HG03280 (cell line): ENCODE measurements around the gene SAMD3.
"Not testable (repeated sequence)": the region's sequence is repeated elsewhere in the genome, so short reads cannot be mapped to it uniquely, and the experiment has no call there.

Experiments used
- ATAC-seq: cut with Tn5 transposase; IDR thresholded peaks from one replicate; pipeline ENCODE4 v1.9.1; 2021; ENCODE audit warnings: mild to moderate bottlenecking, moderate library complexity; ENCODE audit not compliant: unreplicated experiment

The SAMD3 gene

GRCh38 chr6:130138116-130138908, 84.4 kb downstream of the SAMD3 start:
- ATAC-seq: no peak

- ATAC-seq: no peak
Measured at GRCh38 chr6:130136798-130137197, 86.0 kb downstream of the SAMD3 start.

GRCh38 chr6:130134582-130134981, 88.2 kb downstream of the SAMD3 start:
- ATAC-seq: no peak

- ATAC-seq: peak; percentile 78
Measured at GRCh38 chr6:130132286-130132701, 90.5 kb downstream of the SAMD3 start.

GRCh38 chr6:130129762-130130246, 92.9 kb downstream of the SAMD3 start:
- no peak for ATAC-seq

GRCh38 chr6:130128326-130128725, 94.4 kb downstream of the SAMD3 start:
- ATAC-seq: no peak

- no peak for ATAC-seq
Measured at GRCh38 chr6:130127195-130127594, 95.6 kb downstream of the SAMD3 start.

GRCh38 chr6:130122243-130122642, 100.5 kb downstream of the SAMD3 start:
- no peak for ATAC-seq

- ATAC-seq: no peak
Measured at GRCh38 chr6:130120731-130121130, 102.0 kb downstream of the SAMD3 start.

GRCh38 chr6:130119211-130119610, 103.5 kb downstream of the SAMD3 start:
- no peak for ATAC-seq

- no peak for ATAC-seq
Measured at GRCh38 chr6:130118236-130118635, 104.5 kb downstream of the SAMD3 start.

- ATAC-seq: not testable (repeated sequence)
Measured at GRCh38 chr6:130117187-130117701, 105.5 kb downstream of the SAMD3 start.

GRCh38 chr6:130116273-130116672, 106.5 kb downstream of the SAMD3 start:
- no peak for ATAC-seq

GRCh38 chr6:130115036-130115435, 107.7 kb downstream of the SAMD3 start:
- ATAC-seq: peak; percentile 83

- ATAC-seq: no peak
Measured at GRCh38 chr6:130113201-130113710, 109.5 kb downstream of the SAMD3 start.

GRCh38 chr6:130111031-130111430, 111.7 kb downstream of the SAMD3 start:
- ATAC-seq: no peak

GRCh38 chr6:130107710-130108109, 115.0 kb downstream of the SAMD3 start:
- no peak for ATAC-seq

GRCh38 chr6:130105996-130106704, 116.6 kb downstream of the SAMD3 start:
- peak; percentile 83 for ATAC-seq

GRCh38 chr6:130099119-130099518, 123.6 kb downstream of the SAMD3 start:
- no peak for ATAC-seq

GRCh38 chr6:130098317-130098716, 124.4 kb downstream of the SAMD3 start:
- no peak for ATAC-seq
